GM12864 (cell line): ENCODE data around the gene IL12RB2.

Source experiments
- DNase-seq: peaks from one replicate; pipeline ENCODE4 v3.0.0-alpha.2; 2011; ENCODE audit warnings: low read depth
- H3K4me3 ChIP-seq: 2 replicates; pipeline ENCODE4 v1.5.1; 2011; ENCODE audit warnings: mild to moderate bottlenecking, low read depth, low read length, control low read depth
- CTCF ChIP-seq: IDR thresholded peaks from 2 replicates; pipeline ENCODE4 v1.5.1; 2011; ENCODE audit warnings: low read depth, mild to moderate bottlenecking, moderate library complexity, low read length, control low read depth, inconsistent platforms; ENCODE audit errors: missing control alignments

IL12RB2 gene

DNA sequence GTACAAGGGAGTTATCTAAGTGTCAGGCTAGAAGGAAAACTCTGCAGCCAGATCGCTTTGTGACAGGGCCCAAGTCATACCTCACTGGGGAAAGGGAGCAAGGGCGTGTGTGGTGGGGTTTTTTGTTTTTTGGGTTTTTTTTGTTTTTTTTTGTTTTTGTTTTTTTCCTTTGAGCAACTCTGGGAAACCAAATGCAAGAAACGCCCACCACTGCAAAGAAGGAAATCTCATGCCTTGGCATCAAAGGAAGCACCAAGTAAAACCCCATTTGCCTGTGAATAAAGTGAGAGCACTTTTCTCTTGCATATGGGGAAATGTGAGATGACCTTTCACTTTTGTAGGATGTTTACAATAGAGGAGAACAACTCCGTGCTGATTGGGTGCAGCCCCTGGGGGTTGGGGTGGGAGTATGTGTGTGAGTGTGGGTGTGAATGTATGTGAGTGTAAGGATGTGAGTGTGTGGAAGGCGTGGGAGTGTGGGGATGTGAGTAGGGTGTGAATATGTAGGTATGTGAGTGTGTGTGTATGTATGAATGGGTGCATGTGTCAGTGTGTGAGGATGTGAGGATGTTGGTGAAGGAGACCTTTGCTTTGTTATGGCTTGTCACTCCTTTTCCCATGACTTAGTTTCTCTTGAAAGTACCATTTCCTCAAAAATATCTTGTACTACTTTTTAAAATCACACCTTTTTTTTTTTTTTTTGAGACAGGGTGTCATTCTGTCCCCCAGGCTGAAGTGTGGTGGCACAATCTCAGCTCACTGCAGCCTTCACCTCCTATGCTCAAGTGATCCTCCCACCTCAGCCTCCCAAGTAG, 34.6 kb downstream of the IL12RB2 start:
- no peak for TF ChIP-seq CTCF
- H3K4me3 ChIP-seq, result no peak overlapping the region
- DNase-seq, result no peak

GRCh38 chr1:67345556-67345955, 37.9 kb downstream of the IL12RB2 start:
- no peak overlapping the region for H3K4me3 ChIP-seq
- no peak for TF ChIP-seq CTCF
- no peak for DNase-seq

DNA sequence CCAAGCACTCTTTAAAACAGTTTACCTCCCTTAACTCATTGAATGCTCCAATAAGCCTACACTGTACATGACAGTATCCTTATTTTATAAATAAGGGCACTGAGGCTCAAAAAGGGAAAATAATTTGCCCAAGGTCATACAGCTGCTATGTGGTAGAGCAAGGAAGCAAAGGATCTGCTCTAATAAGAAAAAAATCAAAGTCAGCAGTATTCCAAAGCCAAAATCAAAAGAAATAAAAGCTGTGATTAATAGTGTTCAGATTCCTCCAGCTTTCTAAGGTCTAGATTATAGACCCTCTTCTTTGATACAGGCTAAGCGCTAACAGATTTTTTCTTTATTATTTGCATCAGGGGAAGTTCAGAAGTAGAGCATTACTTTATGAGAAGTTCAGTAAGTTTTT, 39.3 kb downstream of the IL12RB2 start:
- TF ChIP-seq CTCF, result no peak
- H3K4me3 ChIP-seq, result no peak overlapping the region
- DNase-seq, result no peak

GRCh38 chr1:67347688-67348472, 40.2 kb downstream of the IL12RB2 start:
- H3K4me3 ChIP-seq, result no peak overlapping the region
- no peak for DNase-seq

GRCh38 chr1:67348586-67349252, 41.0 kb downstream of the IL12RB2 start:
- DNase-seq, result no peak
- no peak for TF ChIP-seq CTCF
- H3K4me3 ChIP-seq, result no peak overlapping the region

More at GRCh38 chr1:67347688-67348472, 40.2 kb downstream of the IL12RB2 start:
- peak; percentile 69 for TF ChIP-seq CTCF

DNA sequence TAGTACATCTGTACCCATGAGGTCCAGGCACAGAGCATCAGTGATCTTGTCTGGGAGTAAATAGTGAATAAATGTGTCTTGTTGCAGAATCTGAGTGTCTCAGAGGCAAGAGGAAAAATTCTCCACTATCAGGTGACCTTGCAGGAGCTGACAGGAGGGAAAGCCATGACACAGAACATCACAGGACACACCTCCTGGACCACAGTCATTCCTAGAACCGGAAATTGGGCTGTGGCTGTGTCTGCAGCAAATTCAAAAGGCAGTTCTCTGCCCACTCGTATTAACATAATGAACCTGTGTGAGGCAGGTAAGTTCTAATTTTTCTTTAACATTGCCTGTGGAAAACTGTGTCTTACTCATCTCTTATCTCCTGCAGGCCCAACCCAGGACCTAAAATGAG, 43.1 kb downstream of the IL12RB2 start:
- TF ChIP-seq CTCF, result no peak
- no peak overlapping the region for H3K4me3 ChIP-seq
- no peak for DNase-seq
